GM19035 (cell line): ENCODE results near the gene GRM7.

ENCODE experiments used
- ATAC-seq: cut with Tn5 transposase; IDR thresholded peaks from one replicate; pipeline ENCODE4 v1.9.1; 2021; ENCODE audit not compliant: unreplicated experiment

GRM7 gene

GRCh38 chr3:7754653-7755441, 893.9 kb downstream of the GRM7 start:
- ATAC-seq, result no peak

GRCh38 chr3:7759630-7760029, 898.7 kb downstream of the GRM7 start:
- no peak for ATAC-seq

- no peak for ATAC-seq
Observed at GRCh38 chr3:7760718-7761117, 899.8 kb downstream of the GRM7 start.

GRCh38 chr3:7764115-7764514, 903.2 kb downstream of the GRM7 start:
- ATAC-seq, result no peak

GRCh38 chr3:7766530-7766929, 905.6 kb downstream of the GRM7 start:
- ATAC-seq, result no peak

- no peak for ATAC-seq
Observed at GRCh38 chr3:7779331-7779730, 918.4 kb downstream of the GRM7 start.

- ATAC-seq, result no peak
Observed at GRCh38 chr3:7781395-7781794, 920.5 kb downstream of the GRM7 start.

GRCh38 chr3:7787871-7788828, 927.2 kb downstream of the GRM7 start:
- no peak for ATAC-seq

- ATAC-seq, result no peak
Observed at GRCh38 chr3:7788881-7789280, 928.0 kb downstream of the GRM7 start.

GRCh38 chr3:7789324-7789723, 928.4 kb downstream of the GRM7 start:
- no peak for ATAC-seq

- no peak for ATAC-seq
Observed at GRCh38 chr3:7790141-7790540, 929.2 kb downstream of the GRM7 start.
